Keratinocyte (primary cell): ENCODE data around the gene DIDO1.

Experiments
- EZH2 ChIP-seq: IDR thresholded peaks from one replicate; pipeline ENCODE4 v1.6.1; 2012; ENCODE audit warnings: inconsistent platforms, mild to moderate bottlenecking, low read length, moderate library complexity
- TF ChIP-seq, protein P1 (sequence below), 3 experiments: IDR thresholded peaks in 1 of 3; conservative IDR thresholded peaks in 1 of 3; optimal IDR thresholded peaks in 1 of 3; 2 replicates in 2 of 3; 3 replicates in 1 of 3; pipeline versions ENCODE3 to v1.5.1; 2011; ENCODE audit warnings: low read length in 3 of 3, mild to moderate bottlenecking in 3 of 3, moderate library complexity in 2 of 3, control low read depth in 1 of 3, inconsistent platforms in 1 of 3; ENCODE audit not compliant: insufficient read depth in 2 of 3; ENCODE audit errors: extremely low read depth in 1 of 3

GRCh38 chr20:62925076-62925419 lies 1.3 kb downstream of the DIDO1 start:
- TF ChIP-seq, protein P1, sequence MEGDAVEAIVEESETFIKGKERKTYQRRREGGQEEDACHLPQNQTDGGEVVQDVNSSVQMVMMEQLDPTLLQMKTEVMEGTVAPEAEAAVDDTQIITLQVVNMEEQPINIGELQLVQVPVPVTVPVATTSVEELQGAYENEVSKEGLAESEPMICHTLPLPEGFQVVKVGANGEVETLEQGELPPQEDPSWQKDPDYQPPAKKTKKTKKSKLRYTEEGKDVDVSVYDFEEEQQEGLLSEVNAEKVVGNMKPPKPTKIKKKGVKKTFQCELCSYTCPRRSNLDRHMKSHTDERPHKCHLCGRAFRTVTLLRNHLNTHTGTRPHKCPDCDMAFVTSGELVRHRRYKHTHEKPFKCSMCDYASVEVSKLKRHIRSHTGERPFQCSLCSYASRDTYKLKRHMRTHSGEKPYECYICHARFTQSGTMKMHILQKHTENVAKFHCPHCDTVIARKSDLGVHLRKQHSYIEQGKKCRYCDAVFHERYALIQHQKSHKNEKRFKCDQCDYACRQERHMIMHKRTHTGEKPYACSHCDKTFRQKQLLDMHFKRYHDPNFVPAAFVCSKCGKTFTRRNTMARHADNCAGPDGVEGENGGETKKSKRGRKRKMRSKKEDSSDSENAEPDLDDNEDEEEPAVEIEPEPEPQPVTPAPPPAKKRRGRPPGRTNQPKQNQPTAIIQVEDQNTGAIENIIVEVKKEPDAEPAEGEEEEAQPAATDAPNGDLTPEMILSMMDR (optimal IDR thresholded peaks at IDR 0.05 in 1 of 3, IDR thresholded peaks at IDR 0.05 in 1 of 3, conservative IDR thresholded peaks at IDR 0.05 in 1 of 3; ENCODE audit: extremely low read depth in 1 of 3, insufficient read depth in 2 of 3, low read length in 3 of 3) = no peak
- no peak for TF ChIP-seq EZH2
